ENCODE measurements around the gene LAMB1.

DNA sequence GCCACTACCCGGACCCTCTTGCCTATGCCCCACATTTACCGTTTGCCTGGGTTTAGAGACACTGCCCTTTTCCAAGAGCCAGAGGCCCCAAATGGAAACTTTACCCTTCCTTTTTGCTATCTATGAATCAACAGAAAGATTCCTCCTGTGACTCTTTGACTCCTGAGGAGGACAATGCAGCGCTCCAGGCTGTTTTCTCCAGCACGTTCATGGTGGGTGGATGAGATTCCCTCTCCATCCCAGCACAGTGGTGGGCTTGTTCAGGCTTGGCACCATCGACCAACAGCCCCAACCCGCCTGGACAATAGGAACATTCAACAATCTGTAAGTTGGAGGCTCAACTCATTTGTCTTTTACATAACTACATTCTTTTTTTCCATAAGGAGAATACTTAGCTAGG lies 56.1 kb downstream of the LAMB1 start:
- TF ChIP-seq FOXP4 (CRISPR knock-in tag; IDR thresholded peaks at IDR 0.05) (no peak), EP300 (IDR thresholded peaks at IDR 0.05; ENCODE audit: low read depth in 2 of 2, low read length in 2 of 2) (no peak), EP300 (CRISPR knock-in tag; IDR thresholded peaks at IDR 0.05; ENCODE audit: borderline replicate concordance) (no peak), CENPX (CRISPR knock-in tag; IDR thresholded peaks at IDR 0.05) (no peak), RFX1 (IDR thresholded peaks at IDR 0.05) (no peak), RFX5 (IDR thresholded peaks at IDR 0.05; ENCODE audit: low read depth, low read length) (no peak), GLI4 (CRISPR knock-in tag; IDR thresholded peaks at IDR 0.05; ENCODE audit: borderline replicate concordance) (no peak), ZNF274 (CRISPR knock-in tag; IDR thresholded peaks at IDR 0.05) (no peak), ZNF512 (CRISPR knock-in tag; IDR thresholded peaks at IDR 0.05) (no peak), ZBTB34 (CRISPR knock-in tag; IDR thresholded peaks at IDR 0.05) (no peak), ZFP41 (CRISPR knock-in tag; IDR thresholded peaks at IDR 0.05; ENCODE audit: borderline replicate concordance) (no peak)
- TF ChIP-seq, protein P1, sequence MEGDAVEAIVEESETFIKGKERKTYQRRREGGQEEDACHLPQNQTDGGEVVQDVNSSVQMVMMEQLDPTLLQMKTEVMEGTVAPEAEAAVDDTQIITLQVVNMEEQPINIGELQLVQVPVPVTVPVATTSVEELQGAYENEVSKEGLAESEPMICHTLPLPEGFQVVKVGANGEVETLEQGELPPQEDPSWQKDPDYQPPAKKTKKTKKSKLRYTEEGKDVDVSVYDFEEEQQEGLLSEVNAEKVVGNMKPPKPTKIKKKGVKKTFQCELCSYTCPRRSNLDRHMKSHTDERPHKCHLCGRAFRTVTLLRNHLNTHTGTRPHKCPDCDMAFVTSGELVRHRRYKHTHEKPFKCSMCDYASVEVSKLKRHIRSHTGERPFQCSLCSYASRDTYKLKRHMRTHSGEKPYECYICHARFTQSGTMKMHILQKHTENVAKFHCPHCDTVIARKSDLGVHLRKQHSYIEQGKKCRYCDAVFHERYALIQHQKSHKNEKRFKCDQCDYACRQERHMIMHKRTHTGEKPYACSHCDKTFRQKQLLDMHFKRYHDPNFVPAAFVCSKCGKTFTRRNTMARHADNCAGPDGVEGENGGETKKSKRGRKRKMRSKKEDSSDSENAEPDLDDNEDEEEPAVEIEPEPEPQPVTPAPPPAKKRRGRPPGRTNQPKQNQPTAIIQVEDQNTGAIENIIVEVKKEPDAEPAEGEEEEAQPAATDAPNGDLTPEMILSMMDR (CRISPR knock-in tag; IDR thresholded peaks at IDR 0.05), result no peak

Measured in HepG2 (cell line).